ENCODE measurements around the gene BAX. TPM values are rescaled to one million over a fixed set of nuclear protein-coding genes. Genes with fewer than 3 reads are reported as not detected.

BAX gene
- total and polyA plus RNA-seq, 9 of the 15 experiments (the other 6 are each of a cell fraction or from before 2014, with no cell fraction given), result 3.2 to 95.4 (median 44.5) TPM

DNA sequence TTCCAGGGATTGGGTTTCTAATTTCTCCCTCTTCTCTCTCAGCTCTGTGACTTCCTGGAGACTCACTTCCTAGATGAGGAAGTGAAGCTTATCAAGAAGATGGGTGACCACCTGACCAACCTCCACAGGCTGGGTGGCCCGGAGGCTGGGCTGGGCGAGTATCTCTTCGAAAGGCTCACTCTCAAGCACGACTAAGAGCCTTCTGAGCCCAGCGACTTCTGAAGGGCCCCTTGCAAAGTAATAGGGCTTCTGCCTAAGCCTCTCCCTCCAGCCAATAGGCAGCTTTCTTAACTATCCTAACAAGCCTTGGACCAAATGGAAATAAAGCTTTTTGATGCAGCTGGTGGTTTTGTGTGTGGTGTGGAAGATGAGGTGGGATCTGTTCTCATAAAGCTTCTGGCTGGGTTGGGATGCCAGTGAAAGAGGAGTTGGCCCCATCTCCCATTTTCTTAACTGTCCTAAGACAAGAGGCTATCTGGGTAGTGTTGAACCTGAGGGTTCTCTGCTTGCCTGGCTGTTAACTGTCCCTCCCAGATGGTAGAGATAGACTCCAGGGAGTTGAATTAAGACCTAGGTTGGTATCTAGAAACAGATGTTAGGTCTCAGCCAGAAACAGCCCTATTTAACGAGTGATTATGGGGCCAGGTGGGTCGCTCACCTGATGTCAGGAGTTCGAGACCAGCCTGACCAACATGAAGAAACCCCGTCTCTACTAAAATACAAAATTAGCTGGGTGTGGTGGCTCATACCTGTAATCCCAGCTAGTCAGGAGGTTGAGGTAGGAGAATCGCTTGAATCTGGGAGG is 12.1 kb downstream of the BAX start (continued):
- TF ChIP-seq, protein P1, sequence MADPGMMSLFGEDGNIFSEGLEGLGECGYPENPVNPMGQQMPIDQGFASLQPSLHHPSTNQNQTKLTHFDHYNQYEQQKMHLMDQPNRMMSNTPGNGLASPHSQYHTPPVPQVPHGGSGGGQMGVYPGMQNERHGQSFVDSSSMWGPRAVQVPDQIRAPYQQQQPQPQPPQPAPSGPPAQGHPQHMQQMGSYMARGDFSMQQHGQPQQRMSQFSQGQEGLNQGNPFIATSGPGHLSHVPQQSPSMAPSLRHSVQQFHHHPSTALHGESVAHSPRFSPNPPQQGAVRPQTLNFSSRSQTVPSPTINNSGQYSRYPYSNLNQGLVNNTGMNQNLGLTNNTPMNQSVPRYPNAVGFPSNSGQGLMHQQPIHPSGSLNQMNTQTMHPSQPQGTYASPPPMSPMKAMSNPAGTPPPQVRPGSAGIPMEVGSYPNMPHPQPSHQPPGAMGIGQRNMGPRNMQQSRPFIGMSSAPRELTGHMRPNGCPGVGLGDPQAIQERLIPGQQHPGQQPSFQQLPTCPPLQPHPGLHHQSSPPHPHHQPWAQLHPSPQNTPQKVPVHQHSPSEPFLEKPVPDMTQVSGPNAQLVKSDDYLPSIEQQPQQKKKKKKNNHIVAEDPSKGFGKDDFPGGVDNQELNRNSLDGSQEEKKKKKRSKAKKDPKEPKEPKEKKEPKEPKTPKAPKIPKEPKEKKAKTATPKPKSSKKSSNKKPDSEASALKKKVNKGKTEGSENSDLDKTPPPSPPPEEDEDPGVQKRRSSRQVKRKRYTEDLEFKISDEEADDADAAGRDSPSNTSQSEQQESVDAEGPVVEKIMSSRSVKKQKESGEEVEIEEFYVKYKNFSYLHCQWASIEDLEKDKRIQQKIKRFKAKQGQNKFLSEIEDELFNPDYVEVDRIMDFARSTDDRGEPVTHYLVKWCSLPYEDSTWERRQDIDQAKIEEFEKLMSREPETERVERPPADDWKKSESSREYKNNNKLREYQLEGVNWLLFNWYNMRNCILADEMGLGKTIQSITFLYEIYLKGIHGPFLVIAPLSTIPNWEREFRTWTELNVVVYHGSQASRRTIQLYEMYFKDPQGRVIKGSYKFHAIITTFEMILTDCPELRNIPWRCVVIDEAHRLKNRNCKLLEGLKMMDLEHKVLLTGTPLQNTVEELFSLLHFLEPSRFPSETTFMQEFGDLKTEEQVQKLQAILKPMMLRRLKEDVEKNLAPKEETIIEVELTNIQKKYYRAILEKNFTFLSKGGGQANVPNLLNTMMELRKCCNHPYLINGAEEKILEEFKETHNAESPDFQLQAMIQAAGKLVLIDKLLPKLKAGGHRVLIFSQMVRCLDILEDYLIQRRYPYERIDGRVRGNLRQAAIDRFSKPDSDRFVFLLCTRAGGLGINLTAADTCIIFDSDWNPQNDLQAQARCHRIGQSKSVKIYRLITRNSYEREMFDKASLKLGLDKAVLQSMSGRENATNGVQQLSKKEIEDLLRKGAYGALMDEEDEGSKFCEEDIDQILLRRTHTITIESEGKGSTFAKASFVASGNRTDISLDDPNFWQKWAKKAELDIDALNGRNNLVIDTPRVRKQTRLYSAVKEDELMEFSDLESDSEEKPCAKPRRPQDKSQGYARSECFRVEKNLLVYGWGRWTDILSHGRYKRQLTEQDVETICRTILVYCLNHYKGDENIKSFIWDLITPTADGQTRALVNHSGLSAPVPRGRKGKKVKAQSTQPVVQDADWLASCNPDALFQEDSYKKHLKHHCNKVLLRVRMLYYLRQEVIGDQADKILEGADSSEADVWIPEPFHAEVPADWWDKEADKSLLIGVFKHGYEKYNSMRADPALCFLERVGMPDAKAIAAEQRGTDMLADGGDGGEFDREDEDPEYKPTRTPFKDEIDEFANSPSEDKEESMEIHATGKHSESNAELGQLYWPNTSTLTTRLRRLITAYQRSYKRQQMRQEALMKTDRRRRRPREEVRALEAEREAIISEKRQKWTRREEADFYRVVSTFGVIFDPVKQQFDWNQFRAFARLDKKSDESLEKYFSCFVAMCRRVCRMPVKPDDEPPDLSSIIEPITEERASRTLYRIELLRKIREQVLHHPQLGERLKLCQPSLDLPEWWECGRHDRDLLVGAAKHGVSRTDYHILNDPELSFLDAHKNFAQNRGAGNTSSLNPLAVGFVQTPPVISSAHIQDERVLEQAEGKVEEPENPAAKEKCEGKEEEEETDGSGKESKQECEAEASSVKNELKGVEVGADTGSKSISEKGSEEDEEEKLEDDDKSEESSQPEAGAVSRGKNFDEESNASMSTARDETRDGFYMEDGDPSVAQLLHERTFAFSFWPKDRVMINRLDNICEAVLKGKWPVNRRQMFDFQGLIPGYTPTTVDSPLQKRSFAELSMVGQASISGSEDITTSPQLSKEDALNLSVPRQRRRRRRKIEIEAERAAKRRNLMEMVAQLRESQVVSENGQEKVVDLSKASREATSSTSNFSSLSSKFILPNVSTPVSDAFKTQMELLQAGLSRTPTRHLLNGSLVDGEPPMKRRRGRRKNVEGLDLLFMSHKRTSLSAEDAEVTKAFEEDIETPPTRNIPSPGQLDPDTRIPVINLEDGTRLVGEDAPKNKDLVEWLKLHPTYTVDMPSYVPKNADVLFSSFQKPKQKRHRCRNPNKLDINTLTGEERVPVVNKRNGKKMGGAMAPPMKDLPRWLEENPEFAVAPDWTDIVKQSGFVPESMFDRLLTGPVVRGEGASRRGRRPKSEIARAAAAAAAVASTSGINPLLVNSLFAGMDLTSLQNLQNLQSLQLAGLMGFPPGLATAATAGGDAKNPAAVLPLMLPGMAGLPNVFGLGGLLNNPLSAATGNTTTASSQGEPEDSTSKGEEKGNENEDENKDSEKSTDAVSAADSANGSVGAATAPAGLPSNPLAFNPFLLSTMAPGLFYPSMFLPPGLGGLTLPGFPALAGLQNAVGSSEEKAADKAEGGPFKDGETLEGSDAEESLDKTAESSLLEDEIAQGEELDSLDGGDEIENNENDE (IDR thresholded peaks at IDR 0.05; ENCODE audit: low read depth, low read length), result peak; percentile 39
- TF ChIP-seq GTF2E2 (tag; IDR thresholded peaks at IDR 0.05), result no peak
- 0 out of 2 replicates have a peak, but pooled peaks have one; percentile 2 for TF ChIP-seq MEF2A (IDR thresholded peaks at IDR 0.05; ENCODE audit: control insufficient read depth, low read depth, low read length)
- TF ChIP-seq ZNF134 (CRISPR knock-in tag; conservative IDR thresholded peaks at IDR 0.05), result no peak
- TF ChIP-seq ZNF785 (CRISPR knock-in tag; IDR thresholded peaks at IDR 0.05), result no peak
- TF ChIP-seq RBM14 (IDR thresholded peaks at IDR 0.05; ENCODE audit: borderline replicate concordance, insufficient read depth, low read depth, low read length), result no peak
- TF ChIP-seq TFAM (CRISPR knock-in tag; conservative IDR thresholded peaks at IDR 0.05), result no peak
